HG02840 (cell line): ENCODE results near the gene RANBP17.

Source experiments
- ATAC-seq: cut with Tn5 transposase; IDR thresholded peaks from one replicate; pipeline ENCODE4 v1.9.1; 2021; ENCODE audit warnings: mild to moderate bottlenecking, moderate library complexity, moderate number of reproducible peaks; ENCODE audit not compliant: unreplicated experiment, low FRiP score

The RANBP17 gene

DNA sequence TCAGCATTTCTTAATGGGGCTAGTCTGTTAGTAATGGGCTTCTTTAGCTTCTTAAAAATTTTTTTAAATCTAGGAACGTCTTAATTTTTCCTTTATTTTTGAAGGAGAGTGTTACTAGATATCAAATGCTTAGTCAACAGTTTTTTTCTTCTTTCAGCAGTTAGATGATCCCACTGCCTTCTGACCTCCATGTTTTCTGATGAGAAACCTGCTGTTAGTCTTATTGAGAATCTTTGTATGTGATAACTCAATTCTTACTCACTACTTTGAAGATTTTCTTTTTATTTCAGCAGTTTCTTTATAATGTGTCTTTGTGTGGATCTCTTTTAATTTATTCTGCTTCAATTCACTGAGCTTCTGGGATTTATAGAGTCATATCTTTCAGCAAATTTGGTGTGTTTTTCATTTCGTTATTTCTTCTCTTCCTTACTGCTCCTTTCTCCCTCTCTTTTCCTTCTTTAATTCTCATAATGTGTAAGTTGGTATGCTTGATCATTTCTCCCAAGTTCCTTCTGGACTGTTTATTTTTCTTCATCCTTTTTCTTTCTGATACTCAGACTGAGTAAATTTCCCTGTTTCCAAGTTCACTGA is 205.8 kb downstream of the RANBP17 start:
- ATAC-seq = no peak

DNA sequence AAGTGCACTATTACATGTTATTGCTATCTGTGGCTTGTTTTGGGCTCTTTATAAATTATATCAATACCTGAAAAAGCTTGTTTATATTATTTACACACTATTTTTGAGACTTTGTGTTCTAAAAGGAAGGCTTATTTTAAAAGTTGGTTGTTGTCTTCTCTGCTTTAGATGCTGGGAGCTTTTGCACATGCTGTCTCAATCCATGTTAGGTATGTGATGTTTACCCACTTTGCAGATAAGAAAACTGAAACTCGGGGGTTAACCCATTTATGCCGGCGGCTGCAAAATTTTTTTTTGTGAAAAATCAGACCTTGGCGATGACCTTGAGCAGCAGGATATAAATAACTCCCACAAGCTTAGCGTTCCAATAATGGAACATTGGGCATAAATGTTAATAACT is 212.9 kb downstream of the RANBP17 start:
- no peak for ATAC-seq

DNA sequence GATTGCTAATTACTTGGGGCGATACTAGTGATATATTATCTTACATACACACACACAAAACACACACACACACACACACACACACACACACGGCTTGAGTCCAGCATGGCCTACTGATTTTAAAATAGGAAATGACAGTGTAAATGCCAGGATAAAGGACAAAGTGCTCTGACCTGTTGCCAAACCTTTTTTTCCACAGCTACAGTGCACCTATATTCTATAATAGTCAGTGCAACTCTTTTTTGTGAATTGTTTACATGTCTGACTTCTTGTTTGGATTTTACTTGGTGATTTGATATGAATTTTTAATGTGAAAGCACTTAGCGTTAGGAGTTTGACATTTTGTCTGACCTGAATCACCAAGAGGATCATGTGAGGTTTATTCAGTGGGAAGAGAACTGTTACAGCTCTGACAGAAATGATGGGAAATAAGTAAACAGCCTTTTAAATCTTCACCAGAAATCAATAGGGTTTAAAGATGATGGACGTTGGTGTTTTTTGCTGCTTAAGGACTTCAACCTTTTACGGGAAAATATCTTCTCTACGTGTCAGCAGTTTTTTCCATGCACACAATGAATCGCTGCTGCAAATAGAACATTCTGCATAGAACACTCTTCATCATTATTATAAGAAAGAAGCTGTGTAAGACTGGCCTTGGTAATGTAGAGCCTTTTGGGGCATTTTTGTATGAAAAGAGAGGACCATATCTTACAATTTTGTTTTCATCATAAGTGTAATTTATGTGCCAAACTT is 218.5 kb downstream of the RANBP17 start:
- ATAC-seq = no peak

DNA sequence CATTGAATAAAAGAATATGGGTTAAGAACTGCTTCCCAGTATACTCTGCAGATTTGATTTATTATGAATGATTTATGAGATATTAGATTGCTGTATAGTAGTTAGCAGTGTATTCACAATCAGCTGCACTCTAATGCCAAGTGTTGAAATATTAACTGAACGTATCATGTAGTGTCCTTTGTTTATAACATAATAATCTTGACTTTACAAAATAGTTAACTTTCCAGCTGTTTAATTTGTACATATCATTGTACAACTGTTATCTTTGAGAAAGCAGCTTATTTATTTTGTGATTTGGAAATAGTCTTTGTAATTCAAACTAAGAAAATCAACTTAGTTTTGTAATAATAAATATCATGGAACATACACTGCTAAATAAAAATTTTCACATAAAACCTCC is 219.5 kb downstream of the RANBP17 start:
- no peak for ATAC-seq

DNA sequence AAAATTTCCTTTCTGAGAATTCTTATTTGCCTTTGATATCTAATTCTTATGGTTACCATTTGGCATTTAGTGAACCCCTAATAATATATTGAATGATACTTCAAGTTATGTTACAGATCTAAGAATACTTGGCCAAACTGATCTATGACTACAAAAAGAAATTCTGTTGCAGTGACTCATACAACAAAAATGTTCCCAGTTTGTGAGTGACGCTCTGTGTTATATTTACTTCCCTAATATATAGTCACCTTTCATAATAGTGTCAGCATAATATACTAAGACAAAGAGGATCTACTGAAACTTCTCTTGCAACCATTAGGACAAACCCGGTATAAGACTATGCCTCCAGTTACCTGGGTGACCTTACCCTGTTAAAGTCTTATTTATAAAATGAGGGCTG is 230.4 kb downstream of the RANBP17 start:
- no peak for ATAC-seq

DNA sequence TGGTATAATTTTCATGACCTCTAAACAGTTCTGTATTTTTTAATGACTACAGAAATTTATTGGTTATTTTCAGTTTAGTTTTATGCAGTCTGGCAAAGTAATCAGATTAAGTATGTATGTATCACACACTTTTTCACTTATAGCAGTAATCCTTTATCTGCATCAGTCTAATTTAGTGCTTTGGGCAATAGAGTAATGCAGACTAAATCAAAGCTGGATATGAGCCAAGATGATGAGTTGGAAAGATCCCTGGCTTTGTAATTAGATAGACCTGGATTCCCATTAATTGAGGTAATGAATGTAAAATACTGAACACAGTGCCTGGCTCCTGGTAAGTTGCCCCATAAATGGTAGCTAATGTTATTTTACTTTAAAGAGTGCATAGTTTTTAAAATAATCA is 231.8 kb downstream of the RANBP17 start:
- no peak for ATAC-seq

DNA sequence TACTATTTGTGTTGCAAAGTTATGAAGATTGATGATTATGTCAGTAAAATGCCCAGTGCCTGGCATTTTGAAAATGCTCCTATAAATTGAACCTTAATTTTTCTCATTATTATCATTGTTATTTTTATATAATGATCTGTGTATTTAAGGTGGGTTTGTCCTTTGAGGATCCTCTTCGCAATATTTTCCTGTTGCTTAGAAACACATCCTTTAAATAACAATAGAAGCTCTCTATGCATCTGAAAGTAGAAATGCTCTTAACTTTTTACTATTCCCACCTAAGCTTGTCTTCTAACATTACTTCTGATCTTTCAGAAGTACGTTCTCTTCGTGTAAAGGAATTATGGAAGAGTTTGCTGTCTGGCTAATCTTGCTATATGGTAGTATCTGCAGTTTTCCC is 232.5 kb downstream of the RANBP17 start:
- ATAC-seq = no peak

DNA sequence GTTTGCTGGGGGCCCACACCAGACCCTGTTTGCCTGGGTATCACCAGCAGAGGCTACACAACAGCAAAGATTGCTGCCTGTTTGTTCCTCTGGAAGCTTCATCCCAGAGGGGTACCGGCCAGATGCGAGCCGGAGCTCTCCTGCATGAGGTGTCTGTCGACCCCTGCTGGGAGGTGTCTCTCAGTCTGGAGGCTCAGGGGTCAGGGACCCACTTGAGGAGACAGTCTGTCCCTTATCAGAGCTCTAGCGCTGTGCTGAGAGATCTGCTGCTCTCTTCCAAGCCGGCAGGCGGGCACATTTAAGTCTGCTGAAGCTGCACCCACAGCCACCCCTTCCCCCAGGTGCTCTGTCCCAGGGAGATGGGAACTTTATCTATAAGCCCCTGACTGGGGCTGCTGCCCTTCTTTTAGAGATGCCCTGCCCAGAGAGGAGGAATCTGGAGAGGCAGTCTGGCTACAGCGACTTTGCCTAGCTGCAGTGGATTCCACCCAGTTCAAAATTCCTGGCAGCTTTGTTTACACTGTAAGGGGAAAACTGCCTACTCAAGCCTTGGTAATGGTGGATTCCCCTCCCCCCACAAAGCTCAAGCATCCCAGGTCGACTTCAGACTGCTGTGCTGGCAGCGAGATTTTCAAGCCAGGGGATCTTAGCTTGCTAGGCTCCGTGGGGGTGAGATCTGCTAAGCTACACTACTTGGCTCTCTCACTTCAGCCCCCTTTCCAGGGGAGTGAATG is 241.2 kb downstream of the RANBP17 start:
- no peak for ATAC-seq

DNA sequence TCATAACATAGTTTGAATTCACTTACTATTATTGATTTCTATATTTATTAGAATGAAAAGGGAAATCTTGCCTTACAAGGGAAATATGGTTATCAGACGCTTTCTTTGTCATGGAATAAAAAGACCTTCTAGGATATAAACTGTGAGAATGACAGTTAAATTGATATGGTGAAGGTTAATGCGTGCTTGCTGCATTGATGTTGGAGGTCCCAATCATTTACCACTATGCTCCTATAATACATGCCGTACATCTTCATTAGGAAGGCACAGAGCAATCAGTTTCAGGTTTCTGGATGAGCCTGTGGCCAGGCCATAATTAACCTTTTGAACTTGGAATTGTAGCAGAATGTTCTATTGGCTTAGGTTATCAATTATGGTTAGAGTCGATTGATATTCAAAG is 245.9 kb downstream of the RANBP17 start:
- no peak for ATAC-seq

DNA sequence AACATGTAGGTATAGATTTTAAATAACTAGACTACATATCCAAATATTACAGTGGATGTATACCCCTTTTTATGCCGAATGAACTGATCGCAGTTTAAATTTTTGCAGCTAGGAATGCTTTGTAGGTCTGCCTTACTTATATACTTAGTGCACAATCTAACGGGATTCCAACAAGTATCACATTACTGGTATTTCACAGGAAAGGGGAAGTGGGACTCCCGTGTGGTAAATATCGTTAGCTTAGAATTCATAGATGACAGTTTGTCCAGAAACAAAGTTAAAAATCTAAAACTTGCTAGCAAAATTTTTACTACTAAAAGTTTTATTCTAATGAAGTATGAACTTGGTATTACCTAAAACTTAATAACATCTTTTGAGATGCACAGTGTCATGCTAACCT is 253.7 kb downstream of the RANBP17 start:
- no peak for ATAC-seq

DNA sequence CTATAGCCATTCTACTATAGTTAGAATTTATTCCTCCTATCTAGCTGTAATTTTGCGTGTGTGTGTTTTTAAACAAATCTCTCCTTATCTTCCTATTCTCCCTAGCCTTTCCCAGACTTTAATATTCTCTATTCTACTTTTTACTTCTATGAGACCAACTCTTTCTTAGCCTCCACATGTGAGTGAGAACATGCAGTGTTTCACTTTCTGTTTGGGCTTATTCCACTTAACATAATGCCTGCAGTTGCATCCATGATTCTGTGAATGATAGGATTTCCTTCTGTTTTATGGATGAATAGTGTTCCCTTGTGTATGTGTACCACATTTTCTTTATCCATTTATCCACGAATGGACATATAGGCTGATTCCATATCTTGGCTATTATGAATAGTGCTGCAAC is 254.9 kb downstream of the RANBP17 start:
- ATAC-seq = no peak

DNA sequence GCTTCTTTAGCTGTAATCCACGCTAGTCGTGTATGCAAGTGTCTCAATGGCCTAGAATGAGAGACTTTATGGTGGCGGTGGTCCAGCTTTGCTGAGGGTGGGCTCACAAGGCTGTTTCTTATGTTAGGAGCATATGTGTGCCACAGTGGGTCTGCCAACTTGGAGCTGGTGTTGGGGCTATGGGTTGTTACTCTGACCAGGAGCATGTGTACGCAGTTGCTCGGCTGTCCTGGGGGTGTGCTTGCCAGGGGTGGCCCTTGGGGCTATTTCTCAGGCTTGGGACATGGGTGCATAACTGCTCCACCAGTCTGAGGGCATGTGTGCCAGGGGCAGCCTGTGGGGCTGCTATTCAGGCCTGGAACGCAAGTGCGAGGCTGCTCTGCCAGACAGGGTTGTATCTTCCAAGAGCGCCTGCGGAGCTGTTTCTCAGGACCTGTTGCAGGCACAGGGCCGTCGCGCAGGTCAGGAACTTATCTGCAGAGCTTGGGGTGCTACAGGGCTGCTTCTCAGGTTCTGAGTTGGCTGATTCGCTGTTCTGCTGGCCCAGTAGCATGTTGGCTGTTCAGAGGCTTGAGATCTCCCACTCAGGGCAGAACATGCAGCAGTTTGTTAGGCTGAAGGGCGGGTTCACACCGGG is 259.3 kb downstream of the RANBP17 start:
- no peak for ATAC-seq

DNA sequence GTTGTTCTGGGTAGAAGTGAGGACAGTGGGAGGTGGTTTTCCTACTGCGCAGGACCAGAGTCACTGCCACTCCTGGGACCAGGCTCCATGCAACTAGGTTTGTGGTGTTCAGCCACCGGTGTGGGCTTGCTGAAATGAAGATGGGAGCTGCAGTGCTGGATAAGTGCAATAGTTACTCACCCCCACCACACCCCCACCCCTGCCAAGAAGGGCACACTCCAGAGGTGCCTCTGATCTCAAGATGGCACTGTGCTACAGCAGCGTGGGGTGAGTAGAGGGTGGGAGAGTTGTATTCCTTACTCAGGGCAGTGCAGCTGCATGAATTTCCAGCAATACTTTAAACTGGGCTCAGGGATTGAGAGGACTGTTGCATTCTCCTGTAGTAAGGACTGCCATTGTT is 259.8 kb downstream of the RANBP17 start:
- ATAC-seq = no peak

DNA sequence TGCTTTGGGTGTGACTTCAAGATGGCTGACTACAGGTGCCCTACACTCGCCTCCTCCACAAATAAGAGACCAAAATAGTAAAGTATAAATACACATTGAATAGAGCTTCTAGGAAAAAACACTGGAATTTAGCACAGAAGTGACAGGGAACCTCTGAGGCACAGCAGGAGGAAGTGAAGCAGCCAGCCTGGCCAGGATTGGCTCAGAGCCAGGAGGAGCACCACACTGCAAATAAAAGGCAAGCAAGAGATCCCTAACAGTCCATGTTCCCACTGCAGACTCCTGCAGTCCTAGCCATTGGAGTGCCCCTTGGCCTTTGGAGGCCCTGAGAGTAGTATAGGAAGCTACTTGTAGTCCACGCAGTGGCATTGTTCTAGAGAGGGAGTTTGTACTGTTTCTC is 260.6 kb downstream of the RANBP17 start:
- ATAC-seq = no peak

DNA sequence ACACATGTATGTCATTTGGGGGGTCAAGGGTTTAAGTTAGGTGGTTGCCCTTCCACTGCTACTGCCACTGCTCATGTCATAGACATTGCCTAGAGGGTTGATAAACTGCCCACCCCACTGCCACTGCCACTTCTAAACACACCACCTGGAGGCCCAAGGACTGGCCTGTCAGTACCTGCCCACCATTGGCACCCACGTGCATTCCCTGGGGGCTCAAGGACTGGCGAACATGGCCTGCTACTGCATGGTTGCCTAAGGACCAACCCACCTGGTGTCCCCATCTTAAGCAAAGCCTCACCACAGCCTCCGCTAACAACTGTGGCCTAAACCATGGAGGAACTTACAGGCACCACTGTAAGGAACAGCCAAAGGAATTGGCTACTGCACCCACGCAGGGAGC is 261.6 kb downstream of the RANBP17 start:
- no peak for ATAC-seq

DNA sequence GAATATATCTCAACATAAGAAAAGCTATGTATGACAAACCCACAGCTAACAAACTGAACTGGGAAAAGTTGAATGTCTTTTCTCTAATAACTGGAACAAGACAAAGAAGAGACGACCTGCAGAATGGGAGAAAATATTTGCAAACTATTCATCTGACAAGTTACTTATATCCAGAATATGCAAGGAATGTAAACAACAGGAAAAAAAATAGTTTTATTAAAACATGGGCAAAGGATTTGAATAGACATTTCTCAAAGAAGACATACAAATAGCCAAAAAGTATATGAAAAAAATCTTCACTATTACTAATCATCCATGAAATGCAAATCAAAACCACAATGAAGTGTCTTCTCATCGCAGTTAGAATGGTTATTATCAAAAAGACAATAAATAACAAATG is 265.5 kb downstream of the RANBP17 start:
- no peak for ATAC-seq

DNA sequence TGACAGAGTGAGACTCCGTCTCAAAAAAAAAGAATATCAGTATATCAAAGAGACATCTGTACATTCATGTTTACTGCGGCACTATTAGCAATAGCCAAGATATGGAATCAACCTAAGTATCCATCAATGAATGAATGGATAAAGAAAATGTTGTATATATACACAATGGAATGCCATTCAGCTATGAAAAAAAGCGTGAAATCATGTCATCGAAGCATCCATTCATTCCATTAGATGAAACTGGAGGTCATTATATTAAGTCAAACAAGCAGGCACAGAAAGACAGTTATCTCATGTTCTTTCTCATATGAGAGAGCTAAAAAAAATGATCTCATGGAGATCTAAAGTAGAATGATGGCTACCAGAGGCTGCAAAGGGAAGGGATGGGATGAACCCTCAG is 266.3 kb downstream of the RANBP17 start:
- ATAC-seq = no peak

DNA sequence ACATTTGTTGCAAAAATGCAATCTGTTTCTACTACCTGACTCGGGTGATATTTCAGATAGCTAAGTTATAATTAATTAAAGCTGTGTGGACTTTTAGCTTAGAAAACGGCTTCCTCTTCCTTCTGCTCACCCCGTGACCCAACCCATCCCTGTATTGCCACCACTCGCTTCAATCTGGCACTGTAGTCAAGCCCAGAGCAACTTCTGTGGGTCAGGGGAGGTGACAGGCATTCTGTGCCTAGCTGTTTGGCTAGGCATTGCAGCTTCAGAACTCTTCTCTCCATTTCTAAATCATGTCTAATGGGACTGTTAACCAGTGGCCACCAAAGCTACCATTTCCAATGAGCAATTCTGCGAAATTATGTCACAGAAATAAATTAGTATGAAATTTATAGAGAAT is 267.5 kb downstream of the RANBP17 start:
- ATAC-seq = no peak

DNA sequence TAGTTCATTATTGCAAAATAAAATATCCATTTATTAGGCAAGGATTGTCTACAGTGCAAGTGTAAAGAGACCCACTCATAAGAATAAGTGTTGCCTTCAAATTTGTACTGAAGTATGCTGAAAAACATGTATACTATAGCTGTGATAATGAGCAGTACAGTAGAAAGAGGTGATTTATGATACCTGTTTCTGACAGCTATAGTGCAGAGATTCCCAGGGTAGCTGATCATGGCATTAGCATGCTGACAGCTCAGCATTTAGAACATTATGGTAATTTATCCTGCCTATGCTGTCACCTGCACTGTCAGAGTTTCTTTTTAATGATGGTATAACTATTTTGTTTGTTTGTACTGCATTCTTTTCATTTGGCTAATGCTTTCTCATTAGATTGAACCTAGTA is 269.7 kb downstream of the RANBP17 start:
- ATAC-seq = no peak

DNA sequence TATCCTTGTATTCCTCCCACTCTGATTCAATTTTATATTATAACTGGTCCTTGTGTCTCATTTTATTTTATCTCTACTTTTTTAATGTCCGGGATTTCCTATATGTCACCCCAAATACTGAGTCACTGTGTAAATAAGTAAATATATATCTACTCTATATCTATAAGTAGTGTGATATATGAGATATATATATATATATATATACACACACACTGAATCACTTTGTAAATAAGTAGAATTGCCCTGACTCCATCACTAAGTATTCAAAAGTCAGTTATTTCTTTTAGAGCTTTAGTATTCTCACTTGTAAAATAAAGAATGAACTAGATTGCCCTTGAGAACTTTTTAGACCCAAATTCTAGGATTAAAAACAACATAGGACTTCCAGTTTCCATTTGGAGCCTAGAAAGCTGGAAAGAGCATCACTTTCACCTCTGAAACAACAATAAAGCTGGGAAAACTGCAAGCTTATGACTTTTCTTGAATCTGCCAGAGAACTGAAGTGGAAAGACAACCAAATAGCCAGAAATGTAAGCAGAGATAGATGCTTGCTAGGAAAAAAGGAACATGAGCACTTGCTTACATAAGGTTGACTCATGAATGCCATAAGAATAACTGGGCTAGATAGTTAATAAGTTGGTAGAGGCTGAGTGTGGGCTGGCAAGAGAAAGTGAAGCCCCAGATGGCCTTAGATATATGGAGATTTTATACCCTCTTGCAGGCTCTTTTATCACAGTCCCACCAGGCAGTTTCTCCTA is 276.1 kb downstream of the RANBP17 start:
- no peak for ATAC-seq

DNA sequence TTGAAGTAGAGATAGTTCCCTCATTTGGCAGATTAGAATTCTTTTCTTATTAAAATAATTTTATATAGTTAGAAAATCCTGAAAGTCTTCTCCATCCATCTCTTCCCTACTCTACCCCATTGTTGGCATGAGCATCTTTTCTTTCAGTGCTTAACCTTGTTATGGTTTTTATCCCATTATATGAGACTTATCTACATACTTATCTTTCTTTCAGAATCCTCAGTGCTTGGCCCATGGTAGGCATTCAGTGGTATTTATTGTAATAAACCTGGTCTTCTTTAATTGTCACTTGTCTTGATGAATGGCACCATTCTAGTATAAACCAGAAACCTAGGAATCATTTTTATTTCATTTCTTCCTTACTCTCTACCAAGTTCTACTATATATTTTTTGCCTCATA is 277.4 kb downstream of the RANBP17 start:
- ATAC-seq = no peak
